ENCODE data around the gene PRKACG.

- TF ChIP-seq CTCF (IDR thresholded peaks at IDR 0.05; ENCODE audit: low read length) (no peak), EZH2 (optimal IDR thresholded peaks at IDR 0.05; ENCODE audit: low read depth, low read length) (no peak), EZH2phosphoT487 (IDR thresholded peaks at IDR 0.05; ENCODE audit: low read length) (no peak)
These were observed 20.2 kb upstream of the PRKACG start for GRCh38 chr9:69034071-69034470.

Data from MM.1S (cell line).